Activated CD4-positive, alpha-beta memory T cell treated with anti-CD3 and anti-CD28 coated beads for 36 hours (primary cell): Measurements from ENCODE around the gene PIGM. TPM values are rescaled to one million over a fixed set of nuclear protein-coding genes. Genes with fewer than 3 reads are reported as not detected.

Experiments
- CTCF ChIA-PET: fragments of 350-600 bp; sonication (Branson Sonifier 250); formaldehyde crosslinking; loops from one replicate; lab custom pipeline; 2021; ENCODE audit warnings: antibody characterized with exemption, inconsistent platforms; lab: Charles Lee
- POLR2A ChIA-PET: fragments of 350-600 bp; sonication (Branson Sonifier 250); formaldehyde crosslinking; loops from one replicate; lab custom pipeline; 2021; ENCODE audit warnings: antibody characterized with exemption; lab: Charles Lee
- DNase-seq: peaks from one replicate; pipeline ENCODE4 v3.0.0-alpha.2; 2020
- H3K27ac Mint-ChIP-seq: one replicate; pipeline ENCODE4 v1.8.0; 2021; ENCODE audit warnings: mixed read lengths
- H3K27me3 Mint-ChIP-seq: one replicate; pipeline ENCODE4 v1.8.0; 2021; ENCODE audit warnings: mixed read lengths
- H3K36me3 Mint-ChIP-seq: one replicate; pipeline ENCODE4 v1.8.0; 2021; ENCODE audit warnings: mixed read lengths
- H3K4me1 Mint-ChIP-seq: one replicate; pipeline ENCODE4 v1.8.0; 2021; ENCODE audit warnings: low read depth, mixed read lengths
- H3K4me3 Mint-ChIP-seq: one replicate; pipeline ENCODE4 v1.8.0; 2021; ENCODE audit warnings: mild to moderate bottlenecking, mixed read lengths
- H3K9me3 Mint-ChIP-seq: one replicate; pipeline ENCODE4 v1.8.0; 2021; ENCODE audit warnings: mixed read lengths
- intact Hi-C: fragments of 100-400 bp; cut with micrococcal nuclease; formaldehyde crosslinking; loops from one replicate; pipeline ENCODE4 v1.15.1; 2023
- total RNA-seq, 2 experiments: library from RNA; stranded (reverse); gene quantifications; one replicate each; pipeline ENCODE4 v1.2.3, GENCODE V29; 2021

Gene PIGM
- total RNA-seq, 2 experiments from 2014 or later, result 4.4 to 4.7 TPM

- CTCF ChIA-PET, result interaction anchor here (0.6 to 40.4 kb wide), 3 partner anchors 9 to 63 kb away, joined by 3 to 615 read pairs (median 615); partner anchors contain the start of genes KCNJ10 and KCNJ9
- no peaks in the 10 kb centered on the region for H3K36me3 Mint-ChIP-seq
- H3K27me3 Mint-ChIP-seq, result peaks cover 38% of the 10 kb centered on the region
- peak overlapping the region; percentile 58 for H3K4me3 Mint-ChIP-seq
- H3K4me1 Mint-ChIP-seq, result peaks cover 18% of the 10 kb centered on the region
- intact Hi-C loops, result no loop called here
- H3K27ac Mint-ChIP-seq, result no peak overlapping the region
- POLR2A ChIA-PET, result no interaction called here
- DNase-seq, result peak; percentile 67
- H3K9me3 Mint-ChIP-seq, result no peaks in the 10 kb centered on the region
These were observed 38.7 kb upstream of the PIGM start for GRCh38 chr1:160070243-160071163.

- no peaks in the 10 kb centered on the region for H3K9me3 Mint-ChIP-seq
- DNase-seq, result no peak
- intact Hi-C loops, result no loop called here
- peaks cover 38% of the 10 kb centered on the region for H3K27me3 Mint-ChIP-seq
- ChIA-PET POLR2A (no interaction called here), CTCF (interaction anchor here (0.6 to 40.4 kb wide), 3 partner anchors 10 to 62 kb away, joined by 3 to 615 read pairs (median 615); partner anchors contain the start of genes KCNJ10 and KCNJ9)
- H3K4me3 Mint-ChIP-seq, result peak within 1 kb of the TSS; percentile 58
- H3K4me1 Mint-ChIP-seq, result peaks cover 18% of the 10 kb centered on the region
- H3K27ac Mint-ChIP-seq, result no peak within 1 kb of the TSS
- no peaks in the 10 kb centered on the region for H3K36me3 Mint-ChIP-seq
These were observed 37.9 kb upstream of the PIGM start, which contains the start of gene KCNJ10 for GRCh38 chr1:160069460-160070231. KCNJ10 (minus strand) TSS chr1:160070160; CDS start chr1:160042532, 27,628 bp downstream.

- POLR2A ChIA-PET, result no interaction called here
- DNase-seq, result no peak
- Mint-ChIP-seq H3K4me3 (no peak overlapping the region), H3K27me3 (peaks cover 35% of the 10 kb centered on the region), H3K9me3 (no peaks in the 10 kb centered on the region), H3K36me3 (no peaks in the 10 kb centered on the region), H3K27ac (no peak overlapping the region), H3K4me1 (peaks cover 18% of the 10 kb centered on the region)
- intact Hi-C loops, result no loop called here
- CTCF ChIA-PET, result interaction anchor here (0.7 to 40.4 kb wide), 2 partner anchors 11 to 223 kb away, joined by 3 to 615 read pairs; partner anchors contain the start of genes KCNJ10 and KCNJ9
These were observed 36.4 kb upstream of the PIGM start for GRCh38 chr1:160068225-160068624.

GRCh38 chr1:160066829-160067745 lies 35.3 kb upstream of the PIGM start:
- H3K27ac Mint-ChIP-seq, result no peak overlapping the region
- no peak for DNase-seq
- H3K27me3 Mint-ChIP-seq, result peaks cover 30% of the 10 kb centered on the region
- intact Hi-C loops, result no loop called here
- H3K9me3 Mint-ChIP-seq, result no peaks in the 10 kb centered on the region
- CTCF ChIA-PET, result interaction anchor here (1.5 to 40.4 kb wide), 2 partner anchors 13 to 21 kb away, joined by 5 to 615 read pairs; partner anchors contain the start of genes KCNJ10 and KCNJ9
- POLR2A ChIA-PET, result no interaction called here
- no peaks in the 10 kb centered on the region for H3K36me3 Mint-ChIP-seq
- H3K4me3 Mint-ChIP-seq, result no peak overlapping the region
- peaks cover 18% of the 10 kb centered on the region for H3K4me1 Mint-ChIP-seq

- POLR2A ChIA-PET, result no interaction called here
- no peak overlapping the region for H3K27ac Mint-ChIP-seq
- DNase-seq, result no peak
- intact Hi-C loops, result no loop called here
- CTCF ChIA-PET, result interaction anchor here (2.7 to 40.4 kb wide), 2 partner anchors 15 to 18 kb away, joined by 9 to 615 read pairs; partner anchors contain the start of genes KCNJ10 and KCNJ9
- H3K36me3 Mint-ChIP-seq, result no peaks in the 10 kb centered on the region
- no peaks in the 10 kb centered on the region for H3K9me3 Mint-ChIP-seq
- no peak overlapping the region for H3K4me3 Mint-ChIP-seq
- H3K4me1 Mint-ChIP-seq, result peaks cover 2% of the 10 kb centered on the region
- peaks cover 16% of the 10 kb centered on the region for H3K27me3 Mint-ChIP-seq
These were observed 33.0 kb upstream of the PIGM start for GRCh38 chr1:160064746-160065145.

GRCh38 chr1:160064164-160064563 lies 32.4 kb upstream of the PIGM start:
- CTCF ChIA-PET, result interaction anchor here (2.7 to 40.4 kb wide), 2 partner anchors 15 to 18 kb away, joined by 9 to 615 read pairs; partner anchors contain the start of genes KCNJ10 and KCNJ9
- Mint-ChIP-seq H3K9me3 (no peaks in the 10 kb centered on the region), H3K27me3 (peaks cover 11% of the 10 kb centered on the region), H3K36me3 (no peaks in the 10 kb centered on the region), H3K4me3 (no peak overlapping the region), H3K27ac (no peak overlapping the region), H3K4me1 (no peaks in the 10 kb centered on the region)
- POLR2A ChIA-PET, result no interaction called here
- intact Hi-C loops, result no loop called here
- no peak for DNase-seq

GRCh38 chr1:160063176-160063575 lies 31.4 kb upstream of the PIGM start:
- CTCF ChIA-PET, result interaction anchor here (2.7 to 40.4 kb wide), 2 partner anchors 16 to 17 kb away, joined by 9 to 615 read pairs; partner anchors contain the start of genes KCNJ10 and KCNJ9
- intact Hi-C loops, result no loop called here
- H3K9me3 Mint-ChIP-seq, result no peaks in the 10 kb centered on the region
- no peaks in the 10 kb centered on the region for H3K4me1 Mint-ChIP-seq
- no peak overlapping the region for H3K27ac Mint-ChIP-seq
- H3K36me3 Mint-ChIP-seq, result no peaks in the 10 kb centered on the region
- POLR2A ChIA-PET, result no interaction called here
- no peak overlapping the region for H3K4me3 Mint-ChIP-seq
- peaks cover 8% of the 10 kb centered on the region for H3K27me3 Mint-ChIP-seq
- DNase-seq, result no peak

- no peaks in the 10 kb centered on the region for H3K9me3 Mint-ChIP-seq
- DNase-seq, result no peak
- H3K36me3 Mint-ChIP-seq, result no peaks in the 10 kb centered on the region
- intact Hi-C loops, result no loop called here
- H3K27me3 Mint-ChIP-seq, result peaks cover 12% of the 10 kb centered on the region
- no peak overlapping the region for H3K27ac Mint-ChIP-seq
- no peaks in the 10 kb centered on the region for H3K4me1 Mint-ChIP-seq
- ChIA-PET POLR2A (no interaction called here), CTCF (interaction anchor here (2.7 to 40.4 kb wide), 2 partner anchors 16 to 17 kb away, joined by 9 to 615 read pairs; partner anchors contain the start of genes KCNJ10 and KCNJ9)
- no peak overlapping the region for H3K4me3 Mint-ChIP-seq
These were observed 30.4 kb upstream of the PIGM start for GRCh38 chr1:160062230-160062532.

- Mint-ChIP-seq H3K36me3 (no peaks in the 10 kb centered on the region), H3K27me3 (peaks cover 12% of the 10 kb centered on the region), H3K4me1 (no peaks in the 10 kb centered on the region), H3K9me3 (no peaks in the 10 kb centered on the region), H3K4me3 (no peak overlapping the region), H3K27ac (no peak overlapping the region)
- CTCF ChIA-PET, result interaction anchor here (1.1 to 40.4 kb wide), 2 partner anchors 15 to 18 kb away, joined by 3 to 615 read pairs; partner anchors contain the start of genes KCNJ10 and KCNJ9
- DNase-seq, result no peak
- POLR2A ChIA-PET, result no interaction called here
- intact Hi-C loops, result no loop called here
These were observed 29.8 kb upstream of the PIGM start for GRCh38 chr1:160061369-160062229.

GRCh38 chr1:160058087-160058486 lies 26.3 kb upstream of the PIGM start:
- peaks cover 30% of the 10 kb centered on the region for H3K27me3 Mint-ChIP-seq

More at GRCh38 chr1:160058087-160058486, 26.3 kb upstream of the PIGM start:
- ChIA-PET POLR2A (no interaction called here), CTCF (interaction anchor here (0.6 to 40.4 kb wide), 3 partner anchors 11 to 79 kb away, joined by 3 to 615 read pairs (median 16); partner anchors contain the start of genes KCNJ10 and KCNJ9)
- Mint-ChIP-seq H3K4me1 (no peaks in the 10 kb centered on the region), H3K36me3 (no peaks in the 10 kb centered on the region), H3K4me3 (no peak overlapping the region), H3K27ac (no peak overlapping the region), H3K9me3 (no peaks in the 10 kb centered on the region)
- no peak for DNase-seq
- intact Hi-C loops, result no loop called here
